Lower lobe of right lung (tissue), 2 donors: Measurements from ENCODE around the gene NPR1. TPM values are rescaled to one million over a fixed set of nuclear protein-coding genes. Genes with fewer than 3 reads are reported as not detected.

ENCODE experiments used
- ATAC-seq, 2 donors: fragments of 200-7000 bp; cut with Tn5 transposase; one replicate each; pipeline ENCODE4 v1.9.1; 2020 to 2022; ENCODE audit warnings: mild to moderate bottlenecking in 2 of 2, moderate library complexity in 2 of 2
- DNase-seq: peaks from one replicate; pipeline ENCODE4 v3.0.0-alpha.2; 2020
- H3K27ac ChIP-seq: fragments of 200-600 bp; one replicate; pipeline ENCODE4 v1.8.0; 2022
- H3K27me3 ChIP-seq: fragments of 200-600 bp; one replicate; pipeline ENCODE4 v1.8.0; 2022; ENCODE audit warnings: low read depth
- H3K36me3 ChIP-seq: fragments of 200-600 bp; one replicate; pipeline ENCODE4 v1.8.0; 2022; ENCODE audit warnings: mild to moderate bottlenecking
- H3K4me1 ChIP-seq: fragments of 200-600 bp; one replicate; pipeline ENCODE4 v1.8.0; 2022
- H3K4me3 ChIP-seq: fragments of 200-600 bp; one replicate; pipeline ENCODE4 v1.8.0; 2022; ENCODE audit warnings: mild to moderate bottlenecking
- H3K9me3 ChIP-seq: fragments of 200-600 bp; one replicate; pipeline ENCODE4 v1.8.0; 2022
- CTCF ChIP-seq: fragments of 200-600 bp; IDR thresholded peaks from one replicate; pipeline ENCODE4 v1.8.0; 2022; ENCODE audit warnings: antibody characterized with exemption, mild to moderate bottlenecking
- intact Hi-C: fragments of 100-400 bp; cut with DNase I; formaldehyde crosslinking; loops from one replicate; pipeline ENCODE4 v1.11.0; 2022
- microRNA-seq: library from miRNA; unstranded; fragments of <30 nt; microRNA quantifications from one replicate; pipeline ENCODE4 v1.2.0, GENCODE V29; 2020; ENCODE audit warnings: borderline number of aligned reads
- total RNA-seq: library from RNA; stranded (reverse); fragmentation: NEBNext Ultra II Directional; extraction: Animal tissue kit (Norgen Biotek cat#: 25700); gene quantifications from one replicate; pipeline ENCODE4 v1.2.1, GENCODE V29; 2021
- donor health status: DM: no; HTN: yes; CAD: no; lungs with severe emphysema.

NPR1 gene
- total RNA-seq, 1 donor from 2014 or later: 58.8 TPM

- peak overlapping the region; percentile 67 for H3K27ac ChIP-seq
Measured at GRCh38 chr1:153735090-153735420, 56.6 kb downstream of the NPR1 start.

GRCh38 chr1:153741986-153742385 is 63.5 kb downstream of the NPR1 start:
- DNase-seq (no peak), ATAC-seq (no peak)
- intact Hi-C loops: no loop called here
- TF ChIP-seq CTCF: no peak
- Histone ChIP-seq H3K27ac (no peak overlapping the region), H3K27me3 (no peaks in the 10 kb centered on the region), H3K4me1 (peaks cover 21% of the 10 kb centered on the region), H3K9me3 (no peaks in the 10 kb centered on the region), H3K36me3 (peaks cover 71% of the 10 kb centered on the region), H3K4me3 (no peak overlapping the region)

More at GRCh38 chr1:153735090-153735420, 56.6 kb downstream of the NPR1 start:
- Histone ChIP-seq H3K9me3 (no peaks in the 10 kb centered on the region), H3K4me1 (peaks cover 29% of the 10 kb centered on the region), H3K27me3 (no peaks in the 10 kb centered on the region), H3K36me3 (peaks cover 12% of the 10 kb centered on the region), H3K4me3 (no peak overlapping the region)
- TF ChIP-seq CTCF: no peak
- intact Hi-C loops: no loop called here
- no peak for ATAC-seq
- no peak for DNase-seq

GRCh38 chr1:153742411-153743142 is 64.1 kb downstream of the NPR1 start:
- ATAC-seq: peak; percentile 72 to 89
- Histone ChIP-seq H3K9me3 (no peaks in the 10 kb centered on the region), H3K4me1 (peaks cover 21% of the 10 kb centered on the region), H3K36me3 (peaks cover 77% of the 10 kb centered on the region), H3K27me3 (no peaks in the 10 kb centered on the region), H3K4me3 (no peak overlapping the region), H3K27ac (peak overlapping the region; percentile 39)
- no peak for TF ChIP-seq CTCF
- intact Hi-C loops: no loop called here
- no peak for DNase-seq

Small RNAs within 50 kb of the gene (microRNA-seq; reads per million reads assigned to microRNA genes)
- not detected for gene MIR8083

Other genes starting within 250 kb of the NPR1 start
- not detected for gene S100A7, start 218.0 kb upstream of the NPR1 start, total RNA-seq
- gene S100A6, start 142.7 kb upstream of the NPR1 start, total RNA-seq: 1,109 TPM
- gene S100A5, start 137.8 kb upstream of the NPR1 start, total RNA-seq: not detected
- gene S100A4, start 132.9 kb upstream of the NPR1 start, total RNA-seq: 600 TPM
- gene S100A3, start 129.4 kb upstream of the NPR1 start, total RNA-seq: 4.5 TPM
- gene S100A2, start 112.8 kb upstream of the NPR1 start, total RNA-seq: 3.8 TPM
- gene S100A16, start 65.6 kb upstream of the NPR1 start, total RNA-seq: 52.3 TPM
- gene S100A14, start 62.4 kb upstream of the NPR1 start, total RNA-seq: 138 TPM
- gene S100A13, start 51.2 kb upstream of the NPR1 start, total RNA-seq: 83.0 TPM
- gene S100A1, start 50.3 kb upstream of the NPR1 start, total RNA-seq: 0.71 TPM
- 72.2 TPM for gene CHTOP, start 44.6 kb upstream of the NPR1 start, total RNA-seq
- gene SNAPIN, start 20.0 kb upstream of the NPR1 start, total RNA-seq: 40.2 TPM
- 83.2 TPM for gene ILF2, start 7.7 kb upstream of the NPR1 start, total RNA-seq
- 77.3 TPM for gene INTS3, start 49.4 kb downstream of the NPR1 start, total RNA-seq
- 99.6 TPM for gene SLC27A3, start 96.7 kb downstream of the NPR1 start, total RNA-seq
- gene GATAD2B, start 244.3 kb downstream of the NPR1 start, total RNA-seq: 50.2 TPM